ENCODE data around the gene ARHGAP44.

The ARHGAP44 gene

DNA sequence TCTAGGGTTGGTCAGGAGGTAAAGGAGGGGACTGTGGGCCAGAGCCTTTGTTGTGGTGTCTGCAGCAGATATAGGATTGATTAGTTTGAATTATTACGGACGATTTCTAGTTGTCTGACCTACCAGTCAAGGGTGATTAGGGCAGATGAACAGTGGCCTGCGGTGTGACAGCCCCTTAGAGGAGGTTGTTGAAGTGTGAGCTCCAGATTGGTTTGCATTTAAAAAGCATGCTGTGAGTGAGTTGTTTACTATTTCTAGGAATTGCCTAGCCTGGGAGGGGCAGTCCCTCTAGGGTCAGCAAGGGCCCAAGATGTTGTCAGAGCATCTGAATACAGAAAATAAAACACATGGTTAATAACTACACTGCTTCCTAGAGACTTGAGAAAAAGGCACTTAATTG, 108.8 kb downstream of the ARHGAP44 start:
- DNase-seq (ENCODE audit: low spot score): no peak

DNA sequence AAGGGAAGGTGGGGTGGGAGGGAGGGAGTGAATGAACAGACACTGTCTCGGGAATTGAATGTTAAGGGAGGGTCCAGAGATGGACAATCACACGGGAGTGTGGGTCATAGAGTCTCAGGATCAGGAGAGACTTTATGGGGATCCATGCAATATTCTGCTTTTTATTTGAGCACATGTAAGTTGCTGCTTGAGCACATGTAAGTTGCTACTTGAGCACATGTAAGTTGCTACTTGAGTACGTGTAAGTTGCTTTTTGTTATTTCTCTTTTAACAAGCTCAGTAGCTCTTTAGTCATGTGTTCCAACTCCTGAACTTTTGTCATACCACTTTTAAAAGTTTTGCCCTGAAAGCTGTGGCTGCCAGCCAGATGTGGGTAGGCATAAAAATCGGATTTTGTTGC, 110.3 kb downstream of the ARHGAP44 start:
- DNase-seq (ENCODE audit: low spot score): no peak

DNA sequence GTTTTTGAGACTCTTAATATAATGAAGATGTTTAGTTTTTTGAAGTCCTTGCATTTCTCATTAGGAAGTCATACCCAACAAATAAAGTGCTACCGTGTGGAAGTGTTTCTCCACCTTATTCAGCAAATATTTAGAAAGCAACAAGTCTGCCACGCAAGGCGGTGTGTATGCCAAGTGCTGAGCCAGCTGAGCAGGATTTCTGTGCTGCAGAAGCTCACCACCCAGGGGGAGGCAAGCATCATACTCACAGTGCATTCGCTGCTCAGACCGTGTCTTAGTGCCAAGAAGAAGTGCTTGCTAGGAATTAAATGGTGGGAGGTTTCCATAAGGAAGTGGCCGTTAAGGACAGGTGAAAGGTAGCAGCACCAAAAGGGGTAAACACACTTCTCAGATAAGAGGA, 111.2 kb downstream of the ARHGAP44 start:
- no peak for DNase-seq (ENCODE audit: low spot score)

DNA sequence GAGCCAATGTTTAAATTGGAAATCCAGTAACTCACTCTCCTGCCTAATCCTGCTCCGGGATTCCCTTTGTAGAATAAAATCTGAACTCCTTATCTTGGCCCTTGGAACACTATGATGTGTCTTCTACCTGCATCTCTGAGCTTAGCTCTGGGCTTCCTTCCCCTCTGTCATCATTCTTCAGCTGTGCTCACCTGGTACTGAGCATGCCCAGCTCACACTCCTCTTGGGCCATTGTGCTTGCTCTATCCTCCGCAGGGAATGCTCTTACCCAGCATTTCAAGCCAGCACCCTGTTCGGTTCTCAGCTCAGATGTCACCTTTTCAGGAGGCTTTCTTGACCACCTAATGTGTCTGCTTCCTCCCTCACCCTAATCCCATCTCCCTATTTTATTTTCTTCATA, 112.7 kb downstream of the ARHGAP44 start:
- DNase-seq (ENCODE audit: low spot score): no peak

DNA sequence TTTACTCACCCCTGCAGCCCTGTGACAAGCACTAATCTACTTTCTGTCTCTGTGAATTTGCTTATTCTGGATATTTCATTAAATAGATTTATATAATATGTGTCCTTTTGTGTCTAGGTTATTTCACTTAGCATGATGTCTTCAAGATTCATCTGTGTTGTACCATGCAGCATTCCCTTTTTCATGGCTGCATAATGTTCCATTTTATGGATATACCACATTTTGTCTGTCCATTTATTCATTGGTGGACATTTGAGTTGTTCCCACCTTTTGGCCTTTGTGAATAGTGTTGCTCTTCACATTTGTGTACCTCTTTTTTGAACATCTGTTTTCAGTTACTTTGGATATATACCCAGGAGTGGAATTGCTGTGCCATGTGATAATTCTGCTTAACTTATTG, 118.2 kb downstream of the ARHGAP44 start:
- DNase-seq (ENCODE audit: low spot score): no peak

DNA sequence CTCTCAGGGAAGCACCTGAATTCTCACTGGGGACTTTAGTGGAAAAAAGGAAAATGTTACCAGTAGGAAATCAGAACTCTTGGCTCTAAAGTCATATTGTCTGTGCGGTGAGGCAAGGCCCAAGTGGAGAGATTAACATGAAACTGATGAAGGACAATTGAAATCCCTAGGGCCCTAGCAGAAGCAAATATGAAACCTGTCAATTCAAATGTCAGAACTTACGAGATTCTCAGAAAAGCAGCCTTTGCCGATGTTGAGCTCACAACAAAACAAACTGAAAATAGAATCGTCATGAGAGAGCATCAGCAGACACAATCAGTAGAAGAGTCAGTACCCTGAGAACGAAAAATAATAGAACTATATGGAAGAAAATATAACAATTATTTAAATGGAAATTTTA, 119.7 kb downstream of the ARHGAP44 start:
- DNase-seq (ENCODE audit: low spot score): no peak

DNA sequence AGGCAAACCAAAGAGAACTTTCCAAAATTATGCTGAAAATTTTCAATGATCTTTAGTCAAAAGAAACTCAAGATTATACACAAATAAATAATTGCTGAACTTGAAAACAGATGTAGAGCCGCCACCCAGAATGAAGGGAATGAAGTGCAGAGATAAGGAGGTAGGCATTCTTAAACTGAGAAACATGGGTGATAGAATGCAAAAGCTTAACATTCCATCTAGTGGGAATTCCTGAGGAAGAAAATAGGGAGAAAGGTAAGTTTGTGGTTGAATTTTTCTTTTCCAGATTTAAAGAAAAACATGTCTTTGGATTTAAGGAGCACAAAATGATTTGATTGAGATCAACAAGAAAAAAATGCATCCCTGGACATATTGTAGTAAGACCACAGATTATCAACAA, 120.2 kb downstream of the ARHGAP44 start:
- no peak for DNase-seq (ENCODE audit: low spot score)

DNA sequence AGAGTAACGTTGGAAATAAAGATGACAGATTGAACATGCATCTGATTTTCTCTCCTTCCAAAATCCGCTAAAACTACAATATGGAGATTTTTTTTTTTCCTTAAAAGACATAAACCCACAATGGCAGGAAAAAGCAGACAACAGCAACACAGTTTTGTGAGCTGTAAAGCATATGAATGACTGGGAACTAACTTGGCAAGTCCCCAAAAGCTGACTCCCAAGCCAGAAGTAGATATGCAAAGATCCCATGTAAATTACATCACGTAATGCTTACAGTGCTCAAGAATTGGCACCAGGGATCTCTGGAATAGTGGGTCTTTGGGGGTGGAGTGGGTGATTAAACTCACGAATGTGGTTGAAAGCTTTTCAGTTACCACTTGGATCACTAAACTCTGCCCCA, 121.9 kb downstream of the ARHGAP44 start:
- DNase-seq (ENCODE audit: low spot score): no peak

DNA sequence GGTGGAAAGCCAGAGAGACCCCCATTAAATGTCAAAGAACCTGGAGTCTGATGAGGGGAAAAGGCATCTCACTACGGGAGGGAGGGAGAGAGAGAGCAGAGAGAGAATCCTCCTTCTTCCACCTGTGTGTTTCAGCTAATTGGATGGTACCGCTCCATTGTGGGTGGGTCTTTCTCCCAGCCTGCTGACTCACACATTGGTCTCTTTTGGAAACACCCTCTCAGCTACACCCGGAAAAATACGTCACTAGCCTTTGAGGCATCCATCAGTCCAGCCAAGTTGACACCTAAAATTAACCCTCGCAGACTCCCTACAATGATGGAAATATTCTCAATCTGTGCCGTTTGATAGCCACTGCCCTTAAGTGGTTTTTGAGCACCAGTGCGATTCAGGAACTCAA, 128.1 kb downstream of the ARHGAP44 start:
- no peak for DNase-seq (ENCODE audit: low spot score)

DNA sequence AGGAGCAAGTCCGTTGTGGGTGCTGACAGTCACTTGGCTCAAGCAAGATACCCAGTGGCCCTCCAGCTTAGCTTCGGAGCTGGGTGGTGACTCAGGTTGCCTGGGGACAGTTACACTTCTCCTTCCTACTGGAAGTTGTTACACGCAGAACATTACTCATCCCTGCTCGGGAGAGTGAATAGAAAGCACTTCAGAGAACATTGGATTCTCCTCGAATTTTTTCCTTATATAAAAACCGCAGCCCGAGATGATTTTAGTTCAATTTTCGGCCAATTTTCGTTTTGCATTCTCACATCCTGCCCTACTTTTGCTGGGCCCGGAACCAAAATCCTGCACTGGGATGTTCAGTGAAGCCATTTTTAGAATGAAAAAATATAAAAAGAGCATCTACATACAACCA, 128.8 kb downstream of the ARHGAP44 start:
- peak; percentile 25 for DNase-seq (ENCODE audit: low spot score)

DNA sequence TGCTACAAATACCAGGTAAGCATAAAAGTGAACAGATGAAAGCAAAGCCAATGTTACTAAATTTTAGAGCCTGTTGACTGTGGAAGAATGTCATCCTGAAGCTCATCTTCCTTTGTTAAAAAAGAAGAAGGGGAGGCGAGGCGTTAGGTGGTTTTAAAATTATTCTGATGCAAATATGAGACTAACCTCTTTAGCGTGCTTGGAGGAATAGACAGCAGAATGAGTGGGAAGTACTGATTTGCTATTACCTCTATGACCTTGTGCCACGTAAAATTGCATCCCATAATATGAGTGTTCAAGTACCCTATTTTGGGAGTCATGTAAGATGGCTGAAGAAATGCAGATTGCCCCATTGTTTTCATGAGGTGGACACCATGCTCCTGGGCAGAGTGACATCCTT, 132.8 kb downstream of the ARHGAP44 start:
- no peak for DNase-seq (ENCODE audit: low spot score)

DNA sequence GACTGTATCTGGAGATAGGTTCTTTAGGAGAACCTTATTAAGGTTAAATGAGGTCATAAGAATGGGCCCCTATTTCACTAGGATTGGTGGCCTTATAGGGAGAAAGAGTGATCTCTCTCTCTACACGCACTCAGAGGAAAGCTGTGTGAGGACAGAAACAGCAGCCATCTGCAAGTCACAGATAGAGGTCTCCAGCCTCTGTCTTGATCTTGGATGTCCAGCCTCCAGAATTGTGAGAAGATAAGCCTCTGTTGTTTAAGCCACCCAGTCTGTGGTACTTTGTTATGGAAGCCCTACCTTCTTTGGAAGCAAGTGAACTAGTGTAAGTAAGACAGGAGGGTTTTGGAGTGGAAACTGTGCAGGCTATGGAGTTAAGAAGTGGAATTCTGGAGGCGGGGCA, 135.3 kb downstream of the ARHGAP44 start:
- no peak for DNase-seq (ENCODE audit: low spot score)

DNA sequence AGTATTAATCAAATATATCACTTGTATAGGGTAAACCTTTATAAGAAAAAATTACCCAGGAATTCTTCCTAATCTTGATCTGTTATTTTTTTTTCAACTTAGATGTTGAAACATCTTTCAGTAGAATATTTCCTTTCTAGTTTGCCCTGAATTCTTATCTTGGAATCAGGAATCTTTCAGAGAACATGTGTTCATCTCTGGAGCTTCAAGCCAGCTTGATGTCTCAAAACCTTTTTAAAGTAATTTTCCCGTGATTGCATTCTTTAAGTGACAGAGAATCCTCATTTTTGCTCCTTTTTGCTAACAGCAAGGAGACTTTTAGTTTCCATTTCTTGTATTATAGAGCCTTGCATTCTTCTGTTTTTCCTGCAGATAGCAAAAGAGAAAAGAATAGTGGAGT, 137.7 kb downstream of the ARHGAP44 start:
- DNase-seq (ENCODE audit: low spot score): no peak

DNA sequence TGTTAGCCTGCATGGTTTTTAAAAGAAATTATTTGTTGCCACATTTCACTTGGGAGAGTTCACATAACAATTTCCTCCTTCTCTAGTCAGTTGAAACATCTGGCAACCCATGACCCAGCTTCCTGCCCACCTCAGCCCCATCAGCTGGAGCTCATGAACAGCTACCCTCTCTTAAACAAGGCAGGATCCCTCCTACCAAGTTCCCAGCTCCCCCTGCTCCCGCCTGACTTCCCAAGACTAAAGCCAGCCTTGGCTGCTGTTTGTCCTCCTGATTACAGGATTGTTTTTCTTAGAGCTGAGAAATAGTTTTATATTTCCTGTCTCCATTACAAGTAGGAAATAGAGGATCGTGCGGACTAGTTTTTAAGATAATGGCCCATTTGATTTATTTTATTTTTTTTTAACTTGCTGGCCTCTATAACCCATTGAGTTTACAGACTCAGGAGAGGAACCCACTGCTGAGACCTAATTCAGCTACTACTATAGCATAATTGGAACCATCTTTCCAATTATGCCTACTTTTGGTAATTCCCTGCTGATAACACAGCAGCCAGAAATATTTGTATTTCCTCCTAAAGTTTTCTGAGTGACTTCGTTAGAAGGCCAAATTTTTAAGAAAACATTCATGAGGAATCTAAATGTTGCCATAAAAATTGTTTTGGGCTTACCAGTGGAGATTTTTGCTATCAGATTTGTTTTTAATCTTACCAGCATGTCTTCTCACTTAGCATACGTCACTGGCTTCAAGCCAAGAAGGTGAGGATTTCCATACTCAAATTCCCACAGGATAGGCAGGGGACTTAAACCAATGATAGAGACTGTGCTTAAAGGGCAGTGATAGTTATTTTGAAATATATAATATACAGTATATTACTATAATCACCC, 138.5 kb downstream of the ARHGAP44 start:
- no peak for DNase-seq (ENCODE audit: low spot score)

DNA sequence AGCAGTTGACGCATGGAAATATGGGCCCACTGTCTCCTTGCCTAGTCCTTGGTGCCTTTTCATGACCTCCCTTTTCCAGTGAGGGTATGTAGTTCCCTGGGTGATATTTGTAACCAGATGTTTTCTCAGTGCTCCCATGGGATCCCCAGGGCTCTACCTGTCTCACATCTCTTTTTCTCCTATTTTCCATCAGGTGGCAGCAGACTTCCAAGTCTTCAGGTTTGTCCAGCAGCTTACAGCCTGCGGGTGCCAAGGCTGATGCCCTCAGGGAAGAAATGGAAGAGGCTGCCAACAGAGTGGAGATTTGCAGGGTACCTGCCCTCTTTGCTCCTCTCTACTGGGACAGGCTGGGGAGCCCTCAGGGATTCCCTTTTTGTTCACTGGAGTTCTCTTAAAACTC, 139.4 kb downstream of the ARHGAP44 start:
- no peak for DNase-seq (ENCODE audit: low spot score)

DNA sequence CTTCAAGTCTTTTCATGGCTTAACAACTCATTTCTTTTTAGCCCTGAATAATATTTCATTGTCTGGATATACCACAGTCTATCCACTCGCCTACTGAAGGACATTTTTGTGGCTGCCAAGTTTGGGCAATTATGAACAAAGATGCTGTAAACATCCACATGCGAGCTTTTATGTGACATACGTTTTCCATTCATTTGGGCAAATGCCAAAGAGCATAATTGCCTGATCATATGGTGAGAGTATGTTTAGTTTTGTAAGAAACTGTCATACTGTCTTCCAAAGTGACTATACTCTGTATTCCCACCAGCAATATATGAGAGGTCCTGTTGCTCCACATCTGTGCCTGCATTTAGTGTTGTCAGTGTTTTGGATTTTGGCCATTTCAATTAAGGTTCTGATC, 147.2 kb downstream of the ARHGAP44 start:
- DNase-seq (ENCODE audit: low spot score): no peak

DNA sequence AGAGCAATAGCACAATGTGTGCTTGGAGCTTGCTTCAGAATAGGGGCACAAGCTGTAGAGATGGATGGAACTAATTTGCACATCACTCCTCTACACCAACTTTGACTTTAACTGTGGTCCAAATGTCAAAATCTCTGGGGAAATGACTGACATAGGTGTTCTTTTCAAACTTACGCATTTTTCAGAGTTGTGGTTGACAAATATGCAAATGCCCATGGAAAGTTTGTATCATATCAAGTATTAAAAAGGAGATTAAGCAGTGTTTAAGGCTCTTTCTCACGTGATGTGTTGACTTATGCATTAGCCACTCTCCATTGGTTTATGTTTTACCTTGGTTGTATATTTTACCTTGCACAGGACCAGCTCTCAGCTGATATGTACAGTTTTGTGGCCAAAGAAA, 151.4 kb downstream of the ARHGAP44 start:
- no peak for DNase-seq (ENCODE audit: low spot score)

DNA sequence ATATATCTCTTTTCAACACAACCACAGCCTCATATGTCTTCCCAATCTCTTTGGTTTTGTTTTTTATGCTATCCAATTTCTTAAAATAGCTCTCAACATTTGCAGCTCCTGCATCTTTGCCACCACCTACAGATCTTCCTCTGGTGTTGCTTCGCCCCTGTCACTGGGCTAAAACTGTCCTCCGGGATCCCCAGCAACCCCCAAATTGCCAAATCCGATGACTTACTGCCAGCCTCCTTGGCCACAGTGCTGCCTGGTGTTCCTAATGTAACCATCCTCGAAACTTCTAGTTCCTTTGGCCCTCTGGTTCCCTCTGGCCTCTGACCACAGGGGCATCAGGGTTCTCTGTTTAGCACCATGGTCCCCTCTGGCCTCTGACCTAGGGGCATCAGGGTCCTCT, 157.7 kb downstream of the ARHGAP44 start:
- no peak for DNase-seq (ENCODE audit: low spot score)

DNA sequence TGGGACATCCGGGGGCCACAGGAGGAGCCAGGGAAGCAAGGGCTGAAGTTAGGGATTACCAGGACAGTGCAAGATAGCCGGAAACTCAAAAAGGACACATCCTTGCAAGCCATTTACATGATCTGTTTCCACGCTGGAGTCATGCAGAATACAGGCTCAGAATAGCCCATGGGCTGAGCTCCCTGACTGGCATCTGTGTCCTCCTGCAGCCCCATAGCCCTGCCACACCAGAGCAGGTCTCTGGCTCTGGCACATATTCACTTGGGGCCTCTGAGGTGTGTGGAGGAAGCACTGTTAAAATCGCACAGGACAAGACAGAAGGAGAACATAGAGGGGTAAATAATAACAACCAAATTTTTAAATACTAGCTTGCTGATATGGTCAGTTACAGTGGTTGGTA, 162.7 kb downstream of the ARHGAP44 start:
- no peak for DNase-seq (ENCODE audit: low spot score)

DNA sequence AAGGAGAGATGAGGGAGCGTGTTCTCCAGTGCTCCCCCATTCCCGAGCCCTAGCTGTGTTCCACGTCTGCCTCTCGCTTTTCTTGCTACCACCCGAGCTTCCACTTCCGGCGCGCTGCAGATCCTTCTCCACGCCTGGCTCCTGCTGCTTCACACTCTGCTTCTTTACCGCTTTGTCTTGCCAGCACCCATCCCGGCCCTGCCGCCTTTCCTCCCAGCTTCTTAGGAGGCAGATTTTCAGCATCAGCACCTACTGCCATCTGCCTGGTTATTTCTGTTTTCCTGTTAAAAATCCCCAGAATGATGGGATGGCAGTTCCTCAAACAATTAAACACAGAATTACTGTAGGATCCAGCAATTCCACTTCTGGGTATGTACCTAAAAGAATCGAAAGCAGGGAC, 163.9 kb downstream of the ARHGAP44 start:
- DNase-seq (ENCODE audit: low spot score): no peak

DNA sequence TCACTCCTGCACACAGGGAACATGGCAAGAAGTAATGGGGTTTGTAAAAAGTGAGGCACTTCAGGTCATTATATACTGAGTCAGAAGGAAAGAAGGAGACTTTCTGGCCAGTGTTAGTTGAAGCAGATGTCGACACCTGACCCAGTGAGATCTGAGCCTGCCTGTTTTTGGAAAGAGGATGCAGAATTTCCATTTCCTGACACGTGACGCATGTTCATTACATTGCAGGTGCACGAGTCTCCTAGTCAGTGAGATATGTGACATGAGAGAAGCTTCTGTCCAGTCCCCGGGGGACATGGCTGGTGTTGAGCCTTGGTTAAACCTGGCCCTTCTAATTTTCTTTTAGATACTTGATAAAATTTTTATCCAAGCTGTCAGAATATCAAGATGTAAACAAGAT, 166.2 kb downstream of the ARHGAP44 start:
- no peak for DNase-seq (ENCODE audit: low spot score)

DNA sequence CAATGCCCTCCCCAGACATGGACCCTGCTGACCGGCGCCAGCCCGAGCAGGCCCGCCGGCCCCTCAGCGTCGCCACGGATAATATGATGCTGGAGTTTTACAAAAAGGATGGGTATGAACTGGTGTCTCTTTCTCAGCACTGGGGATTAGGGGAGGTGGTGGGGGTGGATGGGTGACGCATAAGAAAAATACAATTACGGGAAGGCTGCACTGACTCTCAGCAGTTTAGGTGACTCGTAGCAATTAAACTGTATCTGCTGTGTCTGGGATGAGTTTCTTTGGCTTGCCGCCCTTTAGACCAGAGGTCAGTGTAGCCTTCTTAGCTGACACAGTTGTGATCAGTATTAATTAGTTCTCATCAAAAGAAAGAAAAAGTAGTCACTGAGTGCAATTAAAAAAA, 169.5 kb downstream of the ARHGAP44 start:
- DNase-seq (ENCODE audit: low spot score): no peak

DNA sequence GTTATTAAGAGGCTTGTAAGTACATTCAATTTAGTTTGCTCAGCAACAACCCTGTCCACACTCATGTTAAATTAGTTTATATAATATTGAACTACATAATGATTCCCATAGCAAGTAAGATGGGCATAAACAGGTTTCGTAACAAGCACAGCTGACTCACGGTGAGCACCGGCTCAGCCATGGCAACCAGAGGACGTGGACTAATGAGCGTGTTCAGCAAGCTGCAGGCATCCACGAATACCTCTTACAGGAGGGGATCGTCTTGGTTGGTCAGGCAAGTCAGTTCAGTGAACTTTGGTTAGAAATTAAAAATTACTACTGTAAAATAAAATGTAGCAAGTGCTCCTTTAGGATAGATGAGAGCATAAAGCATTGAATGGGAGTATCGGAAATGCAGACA, 170.1 kb downstream of the ARHGAP44 start:
- DNase-seq (ENCODE audit: low spot score): no peak

DNA sequence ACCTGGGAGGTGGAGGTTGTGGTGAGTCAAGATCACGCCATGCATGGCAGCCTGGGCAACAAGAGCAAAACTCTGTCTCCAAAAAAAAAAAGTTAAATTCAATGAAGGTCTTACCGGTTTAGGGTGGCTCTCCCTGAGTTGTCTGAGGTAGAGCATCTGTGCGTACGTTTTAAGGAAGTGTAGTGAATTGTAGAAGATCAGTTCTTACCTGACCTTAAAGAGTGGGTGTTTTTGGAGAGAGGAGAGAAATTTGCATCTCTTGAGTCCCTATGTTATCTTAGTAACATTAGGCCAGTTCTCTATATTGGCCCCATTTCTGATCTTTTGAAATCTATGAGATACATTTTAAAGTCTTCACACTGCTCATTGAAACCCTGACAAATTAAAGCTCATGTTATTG, 172.4 kb downstream of the ARHGAP44 start:
- no peak for DNase-seq (ENCODE audit: low spot score)
